ENCODE results near the gene CHDH. TPM values are rescaled to one million over a fixed set of nuclear protein-coding genes. Genes with fewer than 3 reads are reported as not detected.

Gene CHDH
- polyA plus RNA-seq, 4 donors, result 2.2 to 17.9 (median 7.9) TPM

- Histone ChIP-seq H3K27me3 (ENCODE audit: control insufficient read depth in 3 of 3, insufficient read depth in 3 of 3, low read length in 3 of 3) (peaks cover 0 to 3% (median 0%) of the 10 kb centered on the region in 3 donors), H3K27ac (ENCODE audit: low read depth in 1 of 3, low read length in 2 of 3) (peak overlapping the region; percentile 57 to 93 (median 86))
- 6 to 13% (median 10%) methylated on average over 25 of the region's 25 CpGs for WGBS, 3 donors
Measured at GRCh38 chr3:53845103-53845880, 927 bp downstream of the CHDH start.

GRCh38 chr3:53844262-53845102 lies 1.7 kb downstream of the CHDH start:
- Histone ChIP-seq H3K36me3 (ENCODE audit: control insufficient read depth in 3 of 3, insufficient read depth in 2 of 3, low read depth in 1 of 3, low read length in 3 of 3) (peaks cover 0 to 6% (median 0%) of the 10 kb centered on the region in 3 donors), H3K27ac (ENCODE audit: low read depth in 1 of 3, low read length in 2 of 3) (peak overlapping the region; percentile 57 to 93 (median 86)), H3K27me3 (ENCODE audit: control insufficient read depth in 3 of 3, insufficient read depth in 3 of 3, low read length in 3 of 3) (peaks cover 0 to 3% (median 0%) of the 10 kb centered on the region in 3 donors), H3K4me1 (ENCODE audit: control insufficient read depth in 3 of 3, insufficient read depth in 2 of 3, low read depth in 1 of 3, low read length in 2 of 3) (peaks cover 2 to 49% (median 6%) of the 10 kb centered on the region in 3 donors), H3K9me3 (ENCODE audit: control insufficient read depth in 2 of 2, insufficient read depth in 1 of 2, low read depth in 1 of 2, low read length in 1 of 2) (no peaks in the 10 kb centered on the region), H3K4me3 (ENCODE audit: low read depth in 1 of 3, low read length in 3 of 3) (peak overlapping the region in 1 of 3 donors; percentile 56)
- peak; percentile 66 to 81 for DNase-seq
- FAIRE-seq, result no peak
- WGBS, 3 donors, result 16 to 71% (median 42%) methylated on average over 9 of the region's 9 CpGs

More at GRCh38 chr3:53845103-53845880, 927 bp downstream of the CHDH start:
- DNase-seq (peak; percentile 52 to 69), FAIRE-seq (no peak)
- no peaks in the 10 kb centered on the region for H3K9me3 ChIP-seq (ENCODE audit: control insufficient read depth in 2 of 2, insufficient read depth in 1 of 2, low read depth in 1 of 2, low read length in 1 of 2)
- H3K36me3 ChIP-seq (ENCODE audit: control insufficient read depth in 3 of 3, insufficient read depth in 2 of 3, low read depth in 1 of 3, low read length in 3 of 3), result peaks cover 0 to 3% (median 0%) of the 10 kb centered on the region in 3 donors
- H3K4me3 ChIP-seq (ENCODE audit: low read depth in 1 of 3, low read length in 3 of 3), result peak overlapping the region; percentile 46 to 72 (median 56)
- peaks cover 2 to 49% (median 6%) of the 10 kb centered on the region in 3 donors for H3K4me1 ChIP-seq (ENCODE audit: control insufficient read depth in 3 of 3, insufficient read depth in 2 of 3, low read depth in 1 of 3, low read length in 2 of 3)

GRCh38 chr3:53843195-53844177 lies 2.7 kb downstream of the CHDH start:
- Histone ChIP-seq H3K27ac (ENCODE audit: low read depth in 1 of 3, low read length in 2 of 3) (peak overlapping the region; percentile 57 to 93 (median 86)), H3K9me3 (ENCODE audit: control insufficient read depth in 2 of 2, insufficient read depth in 1 of 2, low read depth in 1 of 2, low read length in 1 of 2) (no peaks in the 10 kb centered on the region), H3K4me1 (ENCODE audit: control insufficient read depth in 3 of 3, insufficient read depth in 2 of 3, low read depth in 1 of 3, low read length in 2 of 3) (peaks cover 2 to 49% (median 6%) of the 10 kb centered on the region in 3 donors), H3K27me3 (ENCODE audit: control insufficient read depth in 3 of 3, insufficient read depth in 3 of 3, low read length in 3 of 3) (peaks cover 0 to 3% (median 0%) of the 10 kb centered on the region in 3 donors), H3K36me3 (ENCODE audit: control insufficient read depth in 3 of 3, insufficient read depth in 2 of 3, low read depth in 1 of 3, low read length in 3 of 3) (peaks cover 0 to 9% (median 0%) of the 10 kb centered on the region in 3 donors), H3K4me3 (ENCODE audit: low read depth in 1 of 3, low read length in 3 of 3) (no peak overlapping the region)
- DNase-seq (peak; percentile 59 to 73), FAIRE-seq (no peak)
- 11 to 55% (median 31%) methylated on average over 10 of the region's 10 CpGs for WGBS, 3 donors

- Histone ChIP-seq H3K36me3 (ENCODE audit: control insufficient read depth in 3 of 3, insufficient read depth in 2 of 3, low read depth in 1 of 3, low read length in 3 of 3) (peaks cover 0 to 17% (median 0%) of the 10 kb centered on the region in 3 donors), H3K4me1 (ENCODE audit: control insufficient read depth in 3 of 3, insufficient read depth in 2 of 3, low read depth in 1 of 3, low read length in 2 of 3) (peaks cover 2 to 49% (median 6%) of the 10 kb centered on the region in 3 donors), H3K9me3 (ENCODE audit: control insufficient read depth in 2 of 2, insufficient read depth in 1 of 2, low read depth in 1 of 2, low read length in 1 of 2) (no peaks in the 10 kb centered on the region), H3K27me3 (ENCODE audit: control insufficient read depth in 3 of 3, insufficient read depth in 3 of 3, low read length in 3 of 3) (no peaks in the 10 kb centered on the region), H3K4me3 (ENCODE audit: low read depth in 1 of 3, low read length in 3 of 3) (no peak overlapping the region), H3K27ac (ENCODE audit: low read depth in 1 of 3, low read length in 2 of 3) (peak overlapping the region; percentile 17 to 93 (median 86))
- peak; percentile 89 to 90 for DNase-seq
- FAIRE-seq, result no peak
- 10 to 42% (median 25%) methylated on average over 11 to 12 of the region's 12 CpGs for WGBS, 3 donors
Measured at GRCh38 chr3:53842436-53843194, 3.6 kb downstream of the CHDH start.

GRCh38 chr3:53841296-53841695 lies 4.9 kb downstream of the CHDH start:
- 32 to 70% (median 56%) methylated on average over 5 of the region's 5 CpGs for WGBS, 3 donors
- Histone ChIP-seq H3K9me3 (ENCODE audit: control insufficient read depth in 2 of 2, insufficient read depth in 1 of 2, low read depth in 1 of 2, low read length in 1 of 2) (no peaks in the 10 kb centered on the region), H3K27ac (ENCODE audit: low read depth in 1 of 3, low read length in 2 of 3) (peak overlapping the region in 1 of 3 donors; percentile 93), H3K4me3 (ENCODE audit: low read depth in 1 of 3, low read length in 3 of 3) (no peak overlapping the region), H3K4me1 (ENCODE audit: control insufficient read depth in 3 of 3, insufficient read depth in 2 of 3, low read depth in 1 of 3, low read length in 2 of 3) (peaks cover 2 to 41% (median 6%) of the 10 kb centered on the region in 3 donors), H3K27me3 (ENCODE audit: control insufficient read depth in 3 of 3, insufficient read depth in 3 of 3, low read length in 3 of 3) (no peaks in the 10 kb centered on the region), H3K36me3 (ENCODE audit: control insufficient read depth in 3 of 3, insufficient read depth in 2 of 3, low read depth in 1 of 3, low read length in 3 of 3) (peaks cover 0 to 28% (median 0%) of the 10 kb centered on the region in 3 donors)
- DNase-seq (peak in 1 of 2 donors; percentile 57), FAIRE-seq (no peak)

GRCh38 chr3:53837331-53837730 lies 8.9 kb downstream of the CHDH start:
- no peak for DNase-seq
- Histone ChIP-seq H3K27me3 (ENCODE audit: control insufficient read depth in 3 of 3, insufficient read depth in 3 of 3, low read length in 3 of 3) (no peaks in the 10 kb centered on the region), H3K27ac (ENCODE audit: low read depth in 1 of 3, low read length in 2 of 3) (no peak overlapping the region), H3K4me3 (ENCODE audit: low read depth in 1 of 3, low read length in 3 of 3) (no peak overlapping the region), H3K36me3 (ENCODE audit: control insufficient read depth in 3 of 3, insufficient read depth in 2 of 3, low read depth in 1 of 3, low read length in 3 of 3) (peaks cover 0 to 54% (median 0%) of the 10 kb centered on the region in 3 donors), H3K9me3 (ENCODE audit: control insufficient read depth in 2 of 2, insufficient read depth in 1 of 2, low read depth in 1 of 2, low read length in 1 of 2) (no peaks in the 10 kb centered on the region), H3K4me1 (ENCODE audit: control insufficient read depth in 3 of 3, insufficient read depth in 2 of 3, low read depth in 1 of 3, low read length in 2 of 3) (peaks cover 0 to 10% (median 0%) of the 10 kb centered on the region in 3 donors)
- FAIRE-seq, result no peak
- WGBS, 3 donors, result 81 to 83% (median 82%) methylated on average over 10 of the region's 10 CpGs

- Histone ChIP-seq H3K27me3 (ENCODE audit: control insufficient read depth in 3 of 3, insufficient read depth in 3 of 3, low read length in 3 of 3) (no peaks in the 10 kb centered on the region), H3K36me3 (ENCODE audit: control insufficient read depth in 3 of 3, insufficient read depth in 2 of 3, low read depth in 1 of 3, low read length in 3 of 3) (peaks cover 0 to 57% (median 0%) of the 10 kb centered on the region in 3 donors), H3K4me3 (ENCODE audit: low read depth in 1 of 3, low read length in 3 of 3) (no peak overlapping the region), H3K27ac (ENCODE audit: low read depth in 1 of 3, low read length in 2 of 3) (no peak overlapping the region), H3K4me1 (ENCODE audit: control insufficient read depth in 3 of 3, insufficient read depth in 2 of 3, low read depth in 1 of 3, low read length in 2 of 3) (peaks cover 0 to 3% (median 0%) of the 10 kb centered on the region in 3 donors), H3K9me3 (ENCODE audit: control insufficient read depth in 2 of 2, insufficient read depth in 1 of 2, low read depth in 1 of 2, low read length in 1 of 2) (no peaks in the 10 kb centered on the region)
- 94 to 97% (median 96%) methylated on average over 9 of the region's 9 CpGs for WGBS, 3 donors
- no peak for FAIRE-seq
- DNase-seq, result no peak
Measured at GRCh38 chr3:53836084-53836872, 9.9 kb downstream of the CHDH start.

Measured in small intestine (tissue), 7 donors.